ENCODE measurements around the gene ATP10D. TPM values are rescaled to one million over a fixed set of nuclear protein-coding genes. Genes with fewer than 3 reads are reported as not detected.

ATP10D gene
- total RNA-seq, 1 donor from 2014 or later = 36.2 TPM

DNA sequence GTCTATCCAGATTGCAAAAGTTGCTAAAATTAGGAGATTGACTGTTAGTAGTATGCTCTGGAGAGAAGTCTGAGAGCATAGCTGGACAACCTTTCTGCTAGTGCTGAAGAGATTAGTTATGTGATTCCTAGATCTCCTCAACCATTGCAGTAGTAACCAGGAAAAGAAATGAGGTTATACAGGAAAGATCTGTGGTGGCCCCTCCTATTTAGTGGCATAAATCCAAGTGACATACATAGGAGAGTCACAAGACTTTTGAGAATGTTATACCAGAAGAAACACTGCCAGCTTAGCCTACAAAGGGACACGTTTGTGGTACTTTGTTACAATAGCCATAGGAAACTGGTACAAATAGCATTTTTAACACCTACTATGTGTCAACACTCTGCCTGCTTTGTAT lies 105.2 kb downstream of the ATP10D start:
- H3K27me3 Mint-ChIP-seq (ENCODE audit: unreplicated experiment) = no peaks in the 10 kb centered on the region
- H3K27ac Mint-ChIP-seq (ENCODE audit: unreplicated experiment) = no peak overlapping the region
- TF ChIP-seq, protein P1, sequence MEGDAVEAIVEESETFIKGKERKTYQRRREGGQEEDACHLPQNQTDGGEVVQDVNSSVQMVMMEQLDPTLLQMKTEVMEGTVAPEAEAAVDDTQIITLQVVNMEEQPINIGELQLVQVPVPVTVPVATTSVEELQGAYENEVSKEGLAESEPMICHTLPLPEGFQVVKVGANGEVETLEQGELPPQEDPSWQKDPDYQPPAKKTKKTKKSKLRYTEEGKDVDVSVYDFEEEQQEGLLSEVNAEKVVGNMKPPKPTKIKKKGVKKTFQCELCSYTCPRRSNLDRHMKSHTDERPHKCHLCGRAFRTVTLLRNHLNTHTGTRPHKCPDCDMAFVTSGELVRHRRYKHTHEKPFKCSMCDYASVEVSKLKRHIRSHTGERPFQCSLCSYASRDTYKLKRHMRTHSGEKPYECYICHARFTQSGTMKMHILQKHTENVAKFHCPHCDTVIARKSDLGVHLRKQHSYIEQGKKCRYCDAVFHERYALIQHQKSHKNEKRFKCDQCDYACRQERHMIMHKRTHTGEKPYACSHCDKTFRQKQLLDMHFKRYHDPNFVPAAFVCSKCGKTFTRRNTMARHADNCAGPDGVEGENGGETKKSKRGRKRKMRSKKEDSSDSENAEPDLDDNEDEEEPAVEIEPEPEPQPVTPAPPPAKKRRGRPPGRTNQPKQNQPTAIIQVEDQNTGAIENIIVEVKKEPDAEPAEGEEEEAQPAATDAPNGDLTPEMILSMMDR (IDR thresholded peaks at IDR 0.05) = no peak
- no peak for DNase-seq (ENCODE audit: extremely low spot score, unreplicated experiment)
- peaks cover 66% of the 10 kb centered on the region for H3K36me3 Mint-ChIP-seq (ENCODE audit: unreplicated experiment)
- no peak overlapping the region for H3K4me3 Mint-ChIP-seq (ENCODE audit: unreplicated experiment)
- no peaks in the 10 kb centered on the region for H3K4me1 Mint-ChIP-seq (ENCODE audit: unreplicated experiment)
- peaks cover 18% of the 10 kb centered on the region for H3K9me3 Mint-ChIP-seq (ENCODE audit: unreplicated experiment)

GRCh38 chr4:47597696-47598095 lies 112.6 kb downstream of the ATP10D start:
- Mint-ChIP-seq H3K36me3 (ENCODE audit: unreplicated experiment) (peaks cover 11% of the 10 kb centered on the region), H3K4me3 (ENCODE audit: unreplicated experiment) (no peak overlapping the region), H3K27ac (ENCODE audit: unreplicated experiment) (no peak overlapping the region), H3K9me3 (ENCODE audit: unreplicated experiment) (no peaks in the 10 kb centered on the region), H3K4me1 (ENCODE audit: unreplicated experiment) (no peaks in the 10 kb centered on the region), H3K27me3 (ENCODE audit: unreplicated experiment) (no peaks in the 10 kb centered on the region)
- DNase-seq (ENCODE audit: extremely low spot score, unreplicated experiment) = no peak
- TF ChIP-seq, protein P1 (IDR thresholded peaks at IDR 0.05) = no peak

GRCh38 chr4:47598320-47598719 lies 113.2 kb downstream of the ATP10D start:
- Mint-ChIP-seq H3K4me1 (ENCODE audit: unreplicated experiment) (no peaks in the 10 kb centered on the region), H3K9me3 (ENCODE audit: unreplicated experiment) (no peaks in the 10 kb centered on the region), H3K36me3 (ENCODE audit: unreplicated experiment) (peaks cover 9% of the 10 kb centered on the region), H3K4me3 (ENCODE audit: unreplicated experiment) (no peak overlapping the region), H3K27me3 (ENCODE audit: unreplicated experiment) (no peaks in the 10 kb centered on the region), H3K27ac (ENCODE audit: unreplicated experiment) (no peak overlapping the region)
- no peak for DNase-seq (ENCODE audit: extremely low spot score, unreplicated experiment)
- TF ChIP-seq, protein P1 (IDR thresholded peaks at IDR 0.05) = no peak

GRCh38 chr4:47598896-47599295 lies 113.8 kb downstream of the ATP10D start:
- Mint-ChIP-seq H3K27me3 (ENCODE audit: unreplicated experiment) (no peaks in the 10 kb centered on the region), H3K36me3 (ENCODE audit: unreplicated experiment) (peaks cover 9% of the 10 kb centered on the region), H3K4me3 (ENCODE audit: unreplicated experiment) (no peak overlapping the region), H3K4me1 (ENCODE audit: unreplicated experiment) (no peaks in the 10 kb centered on the region), H3K27ac (ENCODE audit: unreplicated experiment) (no peak overlapping the region), H3K9me3 (ENCODE audit: unreplicated experiment) (no peaks in the 10 kb centered on the region)
- TF ChIP-seq, protein P1 (IDR thresholded peaks at IDR 0.05) = no peak
- no peak for DNase-seq (ENCODE audit: extremely low spot score, unreplicated experiment)

- DNase-seq (ENCODE audit: extremely low spot score, unreplicated experiment) = no peak
- Mint-ChIP-seq H3K4me1 (ENCODE audit: unreplicated experiment) (no peaks in the 10 kb centered on the region), H3K4me3 (ENCODE audit: unreplicated experiment) (no peak overlapping the region), H3K9me3 (ENCODE audit: unreplicated experiment) (no peaks in the 10 kb centered on the region), H3K27ac (ENCODE audit: unreplicated experiment) (no peak overlapping the region), H3K27me3 (ENCODE audit: unreplicated experiment) (no peaks in the 10 kb centered on the region), H3K36me3 (ENCODE audit: unreplicated experiment) (peaks cover 7% of the 10 kb centered on the region)
- TF ChIP-seq, protein P1 (IDR thresholded peaks at IDR 0.05) = no peak
Observed at GRCh38 chr4:47606482-47606881, 121.4 kb downstream of the ATP10D start.

Data from osteocyte (in vitro differentiated cells).